Erythroblast (primary cell): ENCODE results near the gene RAB11FIP3.
A peak's percentile ranks its signal among the peaks of the same experiment; 100 is the strongest.

Experiments used
- GATA1 ChIP-seq: IDR thresholded peaks from 2 replicates; pipeline ENCODE4 v1.6.1; 2011; ENCODE audit warnings: low read depth, mild to moderate bottlenecking, control low read depth, low read length, moderate library complexity
- POLR2A ChIP-seq: IDR thresholded peaks from 2 replicates; pipeline ENCODE4 v1.6.1; 2011; ENCODE audit warnings: mild to moderate bottlenecking, low read length

- peak; percentile 56 for TF ChIP-seq POLR2A
- TF ChIP-seq GATA1: no peak
Measured at GRCh38 chr16:528111-529011, 102.9 kb downstream of the RAB11FIP3 start.
